Breast epithelium (tissue), 3 donors: ENCODE data around the gene CATSPERZ.

Experiments used
- CTCF ChIP-seq, 3 donors: fragments of 450-650 bp; IDR thresholded peaks; one replicate each; pipeline ENCODE4 v1.5.1; 2016 to 2017; ENCODE audit warnings: antibody characterized with exemption in 3 of 3, mild to moderate bottlenecking in 3 of 3, moderate library complexity in 3 of 3
- POLR2A ChIP-seq: fragments of 450-650 bp; IDR thresholded peaks from one replicate; pipeline ENCODE4 v1.6.1; 2016; ENCODE audit warnings: antibody characterized with exemption, mild to moderate bottlenecking, moderate library complexity

- TF ChIP-seq CTCF (IDR thresholded peaks at IDR 0.05) (no peak), POLR2A (no peak)
Observed at GRCh38 chr11:64265176-64266160, 34.7 kb upstream of the CATSPERZ start.
